Caco-2 (cell line): ENCODE data around the gene COPB2. TPM values are rescaled to one million over a fixed set of nuclear protein-coding genes. Genes with fewer than 3 reads are reported as not detected.

Source experiments
- BruUV-seq: library from RNA; stranded (reverse); fragments of 400-500 nt; replicated peaks from 2 replicates; lab custom pipeline; 2021; lab: Mats Ljungman, UMichigan
- CTCF ChIA-PET: fragments of 300-600 bp; sonication (Branson Sonifier 250); formaldehyde crosslinking; loops from one replicate; lab custom pipeline; 2022; ENCODE audit warnings: antibody characterized with exemption; lab: Charles Lee
- POLR2A ChIA-PET: fragments of 300-600 bp; sonication (Branson Sonifier 250); formaldehyde crosslinking; loops from one replicate; lab custom pipeline; 2022; ENCODE audit warnings: antibody characterized with exemption; lab: Charles Lee
- DNase-seq, 2 experiments: peaks; one replicate each; pipeline versions ENCODE4 v3.0.0 to v3.0.0-alpha.2; 2020 to 2022
- H3K27me3 ChIP-seq: replicated peaks from 2 replicates; pipeline ENCODE4 v1.6.0; 2011; ENCODE audit warnings: low read length; ENCODE audit not compliant: control insufficient read depth, insufficient read depth
- H3K36me3 ChIP-seq: 2 replicates; pipeline ENCODE4 v1.5.1; 2011; ENCODE audit warnings: low read length; ENCODE audit not compliant: control insufficient read depth, insufficient read depth
- H3K4me1 ChIP-seq: fragments of 250-450 bp; sonication (Bioruptor Pico); 2 replicates; pipeline ENCODE4 v1.5.1; 2020; ENCODE audit warnings: mild to moderate bottlenecking
- H3K4me3 ChIP-seq: 2 replicates; pipeline ENCODE4 v1.5.1; 2011; ENCODE audit warnings: low read depth, mild to moderate bottlenecking, control low read depth, low read length
- H3K9me3 ChIP-seq: fragments of 250-450 bp; sonication (Bioruptor Pico); 2 replicates; pipeline ENCODE4 v1.5.1; 2020; ENCODE audit warnings: mild to moderate bottlenecking, moderate library complexity
- H3K27ac Mint-ChIP-seq: one replicate; pipeline ENCODE4 v1.8.0; 2022; ENCODE audit warnings: mixed read lengths; ENCODE audit not compliant: unreplicated experiment
- H3K27me3 Mint-ChIP-seq: one replicate; pipeline ENCODE4 v1.8.0; 2022; ENCODE audit warnings: mixed read lengths; ENCODE audit not compliant: insufficient read depth, unreplicated experiment
- H3K36me3 Mint-ChIP-seq: one replicate; pipeline ENCODE4 v1.8.0; 2022; ENCODE audit warnings: mild to moderate bottlenecking, mixed read lengths; ENCODE audit not compliant: insufficient read depth, unreplicated experiment
- H3K4me1 Mint-ChIP-seq: one replicate; pipeline ENCODE4 v1.8.0; 2022; ENCODE audit warnings: low read depth, mixed read lengths; ENCODE audit not compliant: unreplicated experiment
- H3K4me3 Mint-ChIP-seq: one replicate; pipeline ENCODE4 v1.8.0; 2022; ENCODE audit warnings: mild to moderate bottlenecking, moderate library complexity, mixed read lengths; ENCODE audit not compliant: unreplicated experiment
- H3K9me3 Mint-ChIP-seq: one replicate; pipeline ENCODE4 v1.8.0; 2022; ENCODE audit warnings: mixed read lengths; ENCODE audit not compliant: unreplicated experiment
- intact Hi-C: fragments of 100-400 bp; cut with micrococcal nuclease; formaldehyde crosslinking; loops from one replicate; pipeline ENCODE4 v1.10.0; 2022; ENCODE audit not compliant: unreplicated experiment
- total RNA-seq: library from RNA; stranded (reverse); gene quantifications from 2 replicates; pipeline ENCODE4 v1.2.3, GENCODE V29; 2022
- TF ChIP-seq, protein P1 (sequence below), 2 experiments: fragments of 200-600 bp in 1 of 2; IDR thresholded peaks; 1 replicate in 1 of 2; 2 replicates in 1 of 2; pipeline versions ENCODE4 v1.5.1 to v1.8.0; 2011 to 2022; ENCODE audit warnings: antibody characterized with exemption in 1 of 2, control low read depth in 1 of 2, inconsistent platforms in 1 of 2, low read depth in 1 of 2, low read length in 1 of 2, mild to moderate bottlenecking in 1 of 2, moderate library complexity in 1 of 2; ENCODE audit not compliant: insufficient read depth in 1 of 2, severe bottlenecking in 1 of 2, unreplicated experiment in 1 of 2

COPB2 gene
- total RNA-seq, 1 experiment from 2014 or later: 130 TPM

- BruUV-seq: no TSS peak
- Mint-ChIP-seq H3K27me3 (no peaks in the 10 kb centered on the region), H3K4me3 (no peak overlapping the region), H3K36me3 (no peaks in the 10 kb centered on the region), H3K9me3 (no peaks in the 10 kb centered on the region), H3K27ac (peak overlapping the region; percentile 16), H3K4me1 (peaks cover 18% of the 10 kb centered on the region)
- Histone ChIP-seq H3K9me3 (no peaks in the 10 kb centered on the region), H3K27me3 (no peaks in the 10 kb centered on the region), H3K4me1 (peaks cover 22% of the 10 kb centered on the region), H3K36me3 (no peaks in the 10 kb centered on the region), H3K4me3 (no peak overlapping the region)
- DNase-seq: peak in 1 of 2 experiments; percentile 37
- ChIA-PET POLR2A (no interaction called here), CTCF (interaction anchor here (1.4 kb wide), 1 partner anchor 9 kb away, joined by 3 read pairs; no protein-coding TSS in a partner anchor)
- TF ChIP-seq, protein P1, sequence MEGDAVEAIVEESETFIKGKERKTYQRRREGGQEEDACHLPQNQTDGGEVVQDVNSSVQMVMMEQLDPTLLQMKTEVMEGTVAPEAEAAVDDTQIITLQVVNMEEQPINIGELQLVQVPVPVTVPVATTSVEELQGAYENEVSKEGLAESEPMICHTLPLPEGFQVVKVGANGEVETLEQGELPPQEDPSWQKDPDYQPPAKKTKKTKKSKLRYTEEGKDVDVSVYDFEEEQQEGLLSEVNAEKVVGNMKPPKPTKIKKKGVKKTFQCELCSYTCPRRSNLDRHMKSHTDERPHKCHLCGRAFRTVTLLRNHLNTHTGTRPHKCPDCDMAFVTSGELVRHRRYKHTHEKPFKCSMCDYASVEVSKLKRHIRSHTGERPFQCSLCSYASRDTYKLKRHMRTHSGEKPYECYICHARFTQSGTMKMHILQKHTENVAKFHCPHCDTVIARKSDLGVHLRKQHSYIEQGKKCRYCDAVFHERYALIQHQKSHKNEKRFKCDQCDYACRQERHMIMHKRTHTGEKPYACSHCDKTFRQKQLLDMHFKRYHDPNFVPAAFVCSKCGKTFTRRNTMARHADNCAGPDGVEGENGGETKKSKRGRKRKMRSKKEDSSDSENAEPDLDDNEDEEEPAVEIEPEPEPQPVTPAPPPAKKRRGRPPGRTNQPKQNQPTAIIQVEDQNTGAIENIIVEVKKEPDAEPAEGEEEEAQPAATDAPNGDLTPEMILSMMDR (IDR thresholded peaks at IDR 0.05; ENCODE audit: insufficient read depth in 1 of 2, low read depth in 1 of 2, low read length in 1 of 2, severe bottlenecking in 1 of 2, unreplicated experiment in 1 of 2): peak in 1 of 2 experiments; percentile 50
- intact Hi-C loops: no loop called here
Observed at GRCh38 chr3:139319428-139320402, 69.7 kb downstream of the COPB2 start.

DNA sequence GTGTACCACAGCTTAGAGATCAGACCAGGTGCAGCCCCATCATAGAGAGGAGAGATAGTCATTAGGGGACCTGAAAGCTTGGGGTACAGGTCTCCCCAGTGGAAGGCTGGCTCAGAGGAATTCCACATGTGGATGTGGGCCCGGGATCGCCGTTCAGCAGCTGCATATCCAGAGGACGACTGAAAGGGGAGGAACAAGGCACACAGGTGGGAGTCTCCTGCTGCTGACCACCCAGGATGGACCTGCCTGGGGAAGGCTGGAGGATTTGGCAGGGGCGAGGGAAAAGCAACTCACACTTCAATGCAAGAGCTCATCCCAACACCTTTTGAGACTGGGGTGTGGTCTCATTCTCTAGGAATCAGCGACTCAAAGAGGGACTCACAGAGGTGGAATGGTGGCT is 70.6 kb downstream of the COPB2 start:
- no TSS peak for BruUV-seq
- POLR2A ChIA-PET: no interaction called here
- Histone ChIP-seq H3K4me1 (peaks cover 22% of the 10 kb centered on the region), H3K9me3 (no peaks in the 10 kb centered on the region), H3K4me3 (no peak overlapping the region), H3K27me3 (no peaks in the 10 kb centered on the region), H3K36me3 (no peaks in the 10 kb centered on the region)
- H3K9me3 Mint-ChIP-seq: no peaks in the 10 kb centered on the region
- TF ChIP-seq, protein P1 (IDR thresholded peaks at IDR 0.05; ENCODE audit: insufficient read depth in 1 of 2, low read depth in 1 of 2, low read length in 1 of 2, severe bottlenecking in 1 of 2, unreplicated experiment in 1 of 2): no peak
- H3K27ac Mint-ChIP-seq: no peak overlapping the region
- H3K4me3 Mint-ChIP-seq: no peak overlapping the region
- H3K27me3 Mint-ChIP-seq: no peaks in the 10 kb centered on the region
- CTCF ChIA-PET: interaction anchor here (1.4 kb wide), 1 partner anchor 8 kb away, joined by 3 read pairs; no protein-coding TSS in a partner anchor
- peaks cover 18% of the 10 kb centered on the region for H3K4me1 Mint-ChIP-seq
- H3K36me3 Mint-ChIP-seq: no peaks in the 10 kb centered on the region
- DNase-seq: no peak
- intact Hi-C loops: no loop called here

DNA sequence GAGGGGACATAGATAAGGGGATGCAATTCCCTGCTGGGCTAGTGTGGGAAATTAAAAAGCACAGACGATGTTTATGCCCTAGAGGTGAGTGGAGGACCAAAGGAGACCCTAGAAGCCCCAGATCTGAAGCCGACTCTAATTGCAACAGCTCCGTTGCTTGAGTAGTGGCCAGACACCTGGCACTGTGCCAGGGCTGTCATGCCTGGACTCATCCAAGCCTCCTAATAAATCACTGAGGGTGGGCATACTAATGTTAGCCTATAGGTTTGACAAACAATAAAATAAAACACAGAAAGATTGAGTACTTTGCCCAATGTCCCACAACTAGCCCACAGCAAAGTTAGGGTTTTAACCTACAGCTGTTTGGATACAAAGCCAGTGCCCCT is 71.0 kb downstream of the COPB2 start:
- Mint-ChIP-seq H3K36me3 (no peaks in the 10 kb centered on the region), H3K9me3 (no peaks in the 10 kb centered on the region), H3K4me3 (no peak overlapping the region), H3K27me3 (no peaks in the 10 kb centered on the region), H3K4me1 (peaks cover 19% of the 10 kb centered on the region), H3K27ac (no peak overlapping the region)
- peaks cover 26% of the 10 kb centered on the region for H3K4me1 ChIP-seq
- intact Hi-C loops: no loop called here
- TF ChIP-seq, protein P1 (IDR thresholded peaks at IDR 0.05; ENCODE audit: insufficient read depth in 1 of 2, low read depth in 1 of 2, low read length in 1 of 2, severe bottlenecking in 1 of 2, unreplicated experiment in 1 of 2): no peak
- CTCF ChIA-PET: no interaction called here
- no peaks in the 10 kb centered on the region for H3K9me3 ChIP-seq
- H3K36me3 ChIP-seq: no peaks in the 10 kb centered on the region
- H3K4me3 ChIP-seq: no peak overlapping the region
- DNase-seq: no peak
- no TSS peak for BruUV-seq
- no peaks in the 10 kb centered on the region for H3K27me3 ChIP-seq
- POLR2A ChIA-PET: no interaction called here
